Omental fat pad (tissue), 4 donors: Measurements from ENCODE around the gene GJB4. TPM values are rescaled to one million over a fixed set of nuclear protein-coding genes. Genes with fewer than 3 reads are reported as not detected.
"Not testable (repeated sequence)": the region's sequence is repeated elsewhere in the genome, so short reads cannot be mapped to it uniquely, and the experiment has no call there.

Source experiments
- ATAC-seq: fragments of 150-250 bp; one replicate; pipeline ENCODE4 v1.9.1; 2016; ENCODE audit warnings: mild to moderate bottlenecking, moderate library complexity; ENCODE audit not compliant: low FRiP score
- DNase-seq: peaks from one replicate; pipeline ENCODE4 v3.0.0-alpha.2; 2019; ENCODE audit warnings: low spot score
- CTCF ChIP-seq, 3 donors: fragments of 450-650 bp; IDR thresholded peaks; one replicate each; pipeline ENCODE4 v1.5.1; 2016 to 2017; ENCODE audit warnings: antibody characterized with exemption in 3 of 3, mild to moderate bottlenecking in 3 of 3, moderate library complexity in 2 of 3
- total RNA-seq, 4 donors: library from RNA; depleted of rRNA; stranded (reverse); fragments of >200 nt; gene quantifications; one replicate each; pipeline ENCODE4 v1.1.0, GENCODE V29; 2016

The GJB4 gene
- total RNA-seq, 4 donors from 2014 or later, result not detected

- ATAC-seq, result no peak
Measured at GRCh38 chr1:34715139-34715538, 44.4 kb upstream of the GJB4 start.

GRCh38 chr1:34721241-34721640 lies 38.3 kb upstream of the GJB4 start:
- DNase-seq, result no peak
- ATAC-seq, result no peak
- no peak for TF ChIP-seq CTCF (IDR thresholded peaks at IDR 0.05)

More at GRCh38 chr1:34715139-34715538, 44.4 kb upstream of the GJB4 start:
- TF ChIP-seq CTCF (IDR thresholded peaks at IDR 0.05), result no peak
- no peak for DNase-seq

- no peak for TF ChIP-seq CTCF (IDR thresholded peaks at IDR 0.05)
- ATAC-seq, result no peak
- DNase-seq, result no peak
Measured at GRCh38 chr1:34721646-34722355, 37.7 kb upstream of the GJB4 start.

- no peak for TF ChIP-seq CTCF (IDR thresholded peaks at IDR 0.05)
- DNase-seq (no peak), ATAC-seq (no peak)
Measured at GRCh38 chr1:34726861-34727260, 32.7 kb upstream of the GJB4 start.

GRCh38 chr1:34730485-34730884 lies 29.1 kb upstream of the GJB4 start:
- TF ChIP-seq CTCF (IDR thresholded peaks at IDR 0.05), result no peak
- ATAC-seq, result no peak
- DNase-seq, result no peak

- not testable (repeated sequence) for DNase-seq, ATAC-seq
Measured at GRCh38 chr1:34732831-34733230, 26.7 kb upstream of the GJB4 start.

GRCh38 chr1:34736692-34737091 lies 22.8 kb upstream of the GJB4 start:
- ATAC-seq (no peak), DNase-seq (no peak)
- no peak for TF ChIP-seq CTCF (IDR thresholded peaks at IDR 0.05)

GRCh38 chr1:34737236-34737635 lies 22.3 kb upstream of the GJB4 start:
- not testable (repeated sequence) for ATAC-seq, DNase-seq
